ENCODE measurements around the gene SRSF11. TPM values are rescaled to one million over a fixed set of nuclear protein-coding genes. Genes with fewer than 3 reads are reported as not detected.

SRSF11 gene
- total and polyA plus RNA-seq, 2 donors (not counting 1 experiment from before 2014, with no cell fraction given) = 243 to 333 TPM

DNA sequence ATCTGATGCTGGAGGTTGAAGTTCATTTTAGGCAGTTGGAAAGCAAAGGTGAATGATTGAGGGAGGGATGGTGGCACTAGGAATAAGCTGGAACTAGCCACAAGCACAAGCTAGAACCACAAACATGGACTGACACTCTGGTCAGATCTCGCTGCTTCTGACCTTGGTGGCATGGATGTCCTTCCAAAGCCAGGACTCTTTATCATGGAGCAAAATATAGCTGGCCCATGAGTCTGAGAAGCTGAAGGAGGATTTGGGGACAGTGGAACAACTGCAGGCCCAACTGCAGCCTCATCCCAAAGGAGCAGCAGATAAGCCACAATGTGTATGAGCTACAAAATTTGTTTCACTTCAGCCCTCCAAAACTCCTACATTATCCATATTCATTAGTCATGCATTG is 35.5 kb downstream of the SRSF11 start:
- Histone ChIP-seq H3K9me3 (ENCODE audit: control extremely low read depth in 1 of 3, control insufficient read depth in 2 of 3, insufficient read depth in 1 of 3, low read length in 2 of 3) (peaks cover 0 to 6% (median 0%) of the 10 kb centered on the region in 3 donors), H3K27ac (ENCODE audit: low read length in 2 of 2) (no peak overlapping the region), H4K20me1 (ENCODE audit: control insufficient read depth, insufficient read depth, low read length, poor library complexity, severe bottlenecking) (no peaks in the 10 kb centered on the region), H3K4me3 (ENCODE audit: control extremely low read depth in 1 of 5, extremely low read depth in 1 of 5, insufficient read depth in 1 of 5, low read depth in 2 of 5, low read length in 4 of 5) (no peak overlapping the region), H3K36me3 (replicated peaks in 1 of 2; ENCODE audit: control extremely low read depth in 1 of 2, control insufficient read depth in 1 of 2, extremely low read depth in 1 of 2, insufficient read depth in 2 of 2, low read length in 1 of 2) (peaks cover 0 to 3% of the 10 kb centered on the region in 2 experiments), H3K9ac (ENCODE audit: low read length) (no peak overlapping the region), H2AFZ (ENCODE audit: insufficient read depth, low read depth, low read length, poor library complexity, severe bottlenecking) (no peak overlapping the region), H3K79me2 (ENCODE audit: control insufficient read depth, insufficient read depth, low read length) (no peaks in the 10 kb centered on the region), H3K4me1 (ENCODE audit: control insufficient read depth in 2 of 2, insufficient read depth in 2 of 2, low read length in 2 of 2) (no peaks in the 10 kb centered on the region), H3K27me3 (replicated peaks in 1 of 4; ENCODE audit: control extremely low read depth in 1 of 4, control insufficient read depth in 3 of 4, insufficient read depth in 4 of 4, low read length in 3 of 4) (no peaks in the 10 kb centered on the region), H3K4me2 (replicated peaks; ENCODE audit: low read depth, low read length, poor library complexity, severe bottlenecking) (no peak overlapping the region)
- H3K27ac Mint-ChIP-seq = no peak overlapping the region
- no peaks in the 10 kb centered on the region for H3K9me3 Mint-ChIP-seq (ENCODE audit: insufficient read depth)
- ChIA-PET CTCF (no interaction called here), POLR2A (no interaction called here)
- WGBS (ENCODE audit: insufficient coverage) = 89% methylated on average over 1 of the region's 1 CpG
- intact Hi-C loops (cut with micrococcal nuclease) = no loop called here
- ATAC-seq (ENCODE audit: low read depth) = no peak
- H3K27me3 Mint-ChIP-seq = no peaks in the 10 kb centered on the region
- no peak overlapping the region for H3K4me3 Mint-ChIP-seq
- TF ChIP-seq, protein P1, sequence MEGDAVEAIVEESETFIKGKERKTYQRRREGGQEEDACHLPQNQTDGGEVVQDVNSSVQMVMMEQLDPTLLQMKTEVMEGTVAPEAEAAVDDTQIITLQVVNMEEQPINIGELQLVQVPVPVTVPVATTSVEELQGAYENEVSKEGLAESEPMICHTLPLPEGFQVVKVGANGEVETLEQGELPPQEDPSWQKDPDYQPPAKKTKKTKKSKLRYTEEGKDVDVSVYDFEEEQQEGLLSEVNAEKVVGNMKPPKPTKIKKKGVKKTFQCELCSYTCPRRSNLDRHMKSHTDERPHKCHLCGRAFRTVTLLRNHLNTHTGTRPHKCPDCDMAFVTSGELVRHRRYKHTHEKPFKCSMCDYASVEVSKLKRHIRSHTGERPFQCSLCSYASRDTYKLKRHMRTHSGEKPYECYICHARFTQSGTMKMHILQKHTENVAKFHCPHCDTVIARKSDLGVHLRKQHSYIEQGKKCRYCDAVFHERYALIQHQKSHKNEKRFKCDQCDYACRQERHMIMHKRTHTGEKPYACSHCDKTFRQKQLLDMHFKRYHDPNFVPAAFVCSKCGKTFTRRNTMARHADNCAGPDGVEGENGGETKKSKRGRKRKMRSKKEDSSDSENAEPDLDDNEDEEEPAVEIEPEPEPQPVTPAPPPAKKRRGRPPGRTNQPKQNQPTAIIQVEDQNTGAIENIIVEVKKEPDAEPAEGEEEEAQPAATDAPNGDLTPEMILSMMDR (IDR thresholded peaks at IDR 0.05) = no peak
- no peak for TF ChIP-seq EZH2 (IDR thresholded peaks at IDR 0.05; ENCODE audit: borderline replicate concordance, insufficient read depth, low read depth, low read length, poor library complexity, severe bottlenecking)
- no peak for DNase-seq
- H3K4me1 Mint-ChIP-seq = no peaks in the 10 kb centered on the region

DNA sequence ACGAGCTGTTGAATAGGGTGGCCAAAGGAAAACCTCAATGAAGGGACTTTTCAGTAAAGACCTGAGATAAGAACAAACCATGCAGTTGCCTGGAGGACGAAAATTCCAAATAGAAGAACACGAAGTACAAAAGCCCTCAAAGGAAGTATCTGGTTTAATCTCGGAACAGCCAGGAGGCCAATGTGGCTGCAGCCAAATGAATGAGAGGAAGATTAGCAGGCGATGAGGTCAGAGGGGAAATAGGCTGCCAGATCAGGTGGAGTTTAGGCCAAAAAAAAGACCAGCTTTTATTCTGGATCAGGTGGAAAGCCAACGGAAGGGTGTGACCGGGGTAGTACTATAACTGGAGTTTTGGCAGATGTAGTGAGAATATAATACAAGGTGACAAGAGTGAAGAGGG is 43.7 kb downstream of the SRSF11 start:
- POLR2A ChIA-PET = no interaction called here
- H3K9me3 Mint-ChIP-seq (ENCODE audit: insufficient read depth) = no peaks in the 10 kb centered on the region

More for the DNA sequence above, 43.7 kb downstream of the SRSF11 start:
- Mint-ChIP-seq H3K27me3 (no peaks in the 10 kb centered on the region), H3K4me1 (no peaks in the 10 kb centered on the region), H3K4me3 (no peak overlapping the region), H3K27ac (no peak overlapping the region)
- Histone ChIP-seq H3K9me3 (ENCODE audit: control extremely low read depth in 1 of 3, control insufficient read depth in 2 of 3, insufficient read depth in 1 of 3, low read length in 2 of 3) (peaks cover 0 to 6% (median 0%) of the 10 kb centered on the region in 3 donors), H3K36me3 (replicated peaks in 1 of 2; ENCODE audit: control extremely low read depth in 1 of 2, control insufficient read depth in 1 of 2, extremely low read depth in 1 of 2, insufficient read depth in 2 of 2, low read length in 1 of 2) (peaks cover 2 to 24% of the 10 kb centered on the region in 2 experiments), H3K27ac (ENCODE audit: low read length in 2 of 2) (no peak overlapping the region), H3K4me2 (replicated peaks; ENCODE audit: low read depth, low read length, poor library complexity, severe bottlenecking) (no peak overlapping the region), H3K79me2 (ENCODE audit: control insufficient read depth, insufficient read depth, low read length) (no peaks in the 10 kb centered on the region), H4K20me1 (ENCODE audit: control insufficient read depth, insufficient read depth, low read length, poor library complexity, severe bottlenecking) (no peaks in the 10 kb centered on the region), H3K4me1 (ENCODE audit: control insufficient read depth in 2 of 2, insufficient read depth in 2 of 2, low read length in 2 of 2) (no peaks in the 10 kb centered on the region), H3K27me3 (replicated peaks in 1 of 4; ENCODE audit: control extremely low read depth in 1 of 4, control insufficient read depth in 3 of 4, insufficient read depth in 4 of 4, low read length in 3 of 4) (no peaks in the 10 kb centered on the region), H2AFZ (ENCODE audit: insufficient read depth, low read depth, low read length, poor library complexity, severe bottlenecking) (no peak overlapping the region), H3K4me3 (ENCODE audit: control extremely low read depth in 1 of 5, extremely low read depth in 1 of 5, insufficient read depth in 1 of 5, low read depth in 2 of 5, low read length in 4 of 5) (no peak overlapping the region), H3K9ac (ENCODE audit: low read length) (no peak overlapping the region)
- CTCF ChIA-PET = interaction anchor here (0.6 kb wide), 1 partner anchor 243 kb away, joined by 3 read pairs; no protein-coding TSS in a partner anchor
- intact Hi-C loops (cut with micrococcal nuclease) = no loop called here
- DNase-seq (no peak), ATAC-seq (ENCODE audit: low read depth) (no peak)
- no peak for TF ChIP-seq EZH2 (IDR thresholded peaks at IDR 0.05; ENCODE audit: borderline replicate concordance, insufficient read depth, low read depth, low read length, poor library complexity, severe bottlenecking)
- TF ChIP-seq, protein P1 (IDR thresholded peaks at IDR 0.05) = no peak
- 88% methylated on average over 7 of the region's 7 CpGs for WGBS (ENCODE audit: insufficient coverage)
